NB4 (cell line): ENCODE data around the gene MLEC.

Source experiments
- CTCF ChIP-seq: IDR thresholded peaks from one replicate; pipeline ENCODE4 v1.5.1; 2012; ENCODE audit warnings: low read depth, low read length
- MYC ChIP-seq: IDR thresholded peaks from 2 replicates; pipeline ENCODE4 v1.6.1; 2011; ENCODE audit warnings: low read depth, low read length

GRCh38 chr12:120688527-120689071 lies 1.6 kb downstream of the MLEC start:
- TF ChIP-seq CTCF (no peak), MYC (peak; percentile 45; the same call in 1 of the 2 replicates)
